ENCODE results near the gene OMP.

OMP gene

GRCh38 chr11:77113382-77114088 lies 10.9 kb downstream of the OMP start:
- H3K4me3 ChIP-seq (ENCODE audit: low read length) = no peak overlapping the region
- TF ChIP-seq CTCF (conservative IDR thresholded peaks at IDR 0.05; ENCODE audit: low read length) = peak; percentile 60
- peak; percentile 28 for DNase-seq (ENCODE audit: low read depth)

GRCh38 chr11:77114089-77114463 lies 11.4 kb downstream of the OMP start:
- no peak overlapping the region for H3K4me3 ChIP-seq (ENCODE audit: low read length)
- TF ChIP-seq CTCF (conservative IDR thresholded peaks at IDR 0.05; ENCODE audit: low read length) = no peak
- no peak for DNase-seq (ENCODE audit: low read depth)

GRCh38 chr11:77115181-77115611 lies 12.6 kb downstream of the OMP start:
- H3K4me3 ChIP-seq (ENCODE audit: low read length) = no peak overlapping the region
- DNase-seq (ENCODE audit: low read depth) = no peak
- TF ChIP-seq CTCF (conservative IDR thresholded peaks at IDR 0.05; ENCODE audit: low read length) = peak; percentile 1

- TF ChIP-seq CTCF (conservative IDR thresholded peaks at IDR 0.05; ENCODE audit: low read length) = no peak
- no peak for DNase-seq (ENCODE audit: low read depth)
- no peak overlapping the region for H3K4me3 ChIP-seq (ENCODE audit: low read length)
Observed at GRCh38 chr11:77115956-77116355, 13.3 kb downstream of the OMP start.

- no peak for DNase-seq (ENCODE audit: low read depth)
- TF ChIP-seq CTCF (conservative IDR thresholded peaks at IDR 0.05; ENCODE audit: low read length) = no peak
- H3K4me3 ChIP-seq (ENCODE audit: low read length) = no peak overlapping the region
Observed at GRCh38 chr11:77117492-77117891, 14.9 kb downstream of the OMP start.

GRCh38 chr11:77118086-77118485 lies 15.4 kb downstream of the OMP start:
- no peak for DNase-seq (ENCODE audit: low read depth)
- TF ChIP-seq CTCF (conservative IDR thresholded peaks at IDR 0.05; ENCODE audit: low read length) = no peak
- H3K4me3 ChIP-seq (ENCODE audit: low read length) = no peak overlapping the region

GRCh38 chr11:77118971-77119370 lies 16.3 kb downstream of the OMP start:
- no peak for DNase-seq (ENCODE audit: low read depth)
- TF ChIP-seq CTCF (conservative IDR thresholded peaks at IDR 0.05; ENCODE audit: low read length) = no peak
- H3K4me3 ChIP-seq (ENCODE audit: low read length) = no peak overlapping the region

Data from AG10803 (cell line).